Testis (tissue), 2 donors: Measurements from ENCODE around the gene ZBTB43.

Experiments used
- POLR2A ChIP-seq: fragments of 450-650 bp; IDR thresholded peaks from one replicate; pipeline ENCODE4 v1.6.1; 2017; ENCODE audit warnings: antibody characterized with exemption, mild to moderate bottlenecking, moderate library complexity
- TF ChIP-seq, protein P1 (sequence below), 3 experiments: fragments of 450-650 bp in 2 of 3; fragments of 200-600 bp in 1 of 3; sonication (generic) in 1 of 3; IDR thresholded peaks; one replicate each; pipeline ENCODE4 v1.5.1; 2016 to 2019; ENCODE audit warnings: antibody characterized with exemption in 3 of 3, mild to moderate bottlenecking in 2 of 3, moderate library complexity in 1 of 3

DNA sequence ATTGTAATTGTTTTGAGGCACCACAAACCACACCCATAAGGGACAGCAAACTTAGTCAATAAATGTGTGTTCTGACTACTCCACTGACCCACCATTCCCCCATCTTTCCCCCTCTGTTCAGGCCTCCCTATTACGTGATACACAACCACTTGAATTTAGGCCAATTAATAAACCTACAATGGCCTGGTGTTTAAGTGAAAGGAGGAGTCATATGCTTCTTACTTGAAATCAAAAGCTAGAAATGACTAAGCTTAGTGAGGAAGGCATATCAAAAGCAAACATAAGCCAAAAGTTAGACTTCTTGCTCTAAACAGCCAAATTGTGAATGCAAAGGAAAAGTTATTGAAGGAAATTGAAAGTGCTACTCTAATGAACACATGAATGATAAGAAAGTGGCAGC is 14.6 kb downstream of the ZBTB43 start:
- TF ChIP-seq, protein P1, sequence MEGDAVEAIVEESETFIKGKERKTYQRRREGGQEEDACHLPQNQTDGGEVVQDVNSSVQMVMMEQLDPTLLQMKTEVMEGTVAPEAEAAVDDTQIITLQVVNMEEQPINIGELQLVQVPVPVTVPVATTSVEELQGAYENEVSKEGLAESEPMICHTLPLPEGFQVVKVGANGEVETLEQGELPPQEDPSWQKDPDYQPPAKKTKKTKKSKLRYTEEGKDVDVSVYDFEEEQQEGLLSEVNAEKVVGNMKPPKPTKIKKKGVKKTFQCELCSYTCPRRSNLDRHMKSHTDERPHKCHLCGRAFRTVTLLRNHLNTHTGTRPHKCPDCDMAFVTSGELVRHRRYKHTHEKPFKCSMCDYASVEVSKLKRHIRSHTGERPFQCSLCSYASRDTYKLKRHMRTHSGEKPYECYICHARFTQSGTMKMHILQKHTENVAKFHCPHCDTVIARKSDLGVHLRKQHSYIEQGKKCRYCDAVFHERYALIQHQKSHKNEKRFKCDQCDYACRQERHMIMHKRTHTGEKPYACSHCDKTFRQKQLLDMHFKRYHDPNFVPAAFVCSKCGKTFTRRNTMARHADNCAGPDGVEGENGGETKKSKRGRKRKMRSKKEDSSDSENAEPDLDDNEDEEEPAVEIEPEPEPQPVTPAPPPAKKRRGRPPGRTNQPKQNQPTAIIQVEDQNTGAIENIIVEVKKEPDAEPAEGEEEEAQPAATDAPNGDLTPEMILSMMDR (IDR thresholded peaks at IDR 0.05), result no peak
- TF ChIP-seq POLR2A, result no peak
